Vagina (tissue), 2 donors: ENCODE data around the gene TUBGCP3. TPM values are rescaled to one million over a fixed set of nuclear protein-coding genes. Genes with fewer than 3 reads are reported as not detected.
A peak's percentile ranks its signal among the peaks of the same experiment; 100 is the strongest.

Source experiments
- DNase-seq, 2 donors: peaks; one replicate each; pipeline ENCODE4 v3.0.0-alpha.2; 2017; ENCODE audit errors: extremely low spot score in 2 of 2
- H3K27ac ChIP-seq: fragments of 200-600 bp; sonication (generic); one replicate; pipeline ENCODE4 v1.5.1; 2019
- H3K27me3 ChIP-seq: fragments of 200-600 bp; sonication (generic); one replicate; pipeline ENCODE4 v1.5.1; 2019
- H3K36me3 ChIP-seq, 2 donors: fragments of 200-600 bp; sonication (generic); one replicate each; pipeline ENCODE4 v1.5.1; 2017 to 2019
- H3K4me1 ChIP-seq: fragments of 200-600 bp; sonication (generic); one replicate; pipeline ENCODE4 v1.5.1; 2019
- H3K4me3 ChIP-seq, 2 donors: fragments of 200-600 bp; sonication (generic); 1 replicate in 1 of 2; 2 replicates in 1 of 2; pipeline ENCODE4 v1.5.1; 2016 to 2019
- H3K9me3 ChIP-seq: fragments of 200-600 bp; sonication (generic); one replicate; pipeline ENCODE4 v1.5.1; 2019
- POLR2A ChIP-seq, 2 donors: fragments of 450-650 bp; IDR thresholded peaks; one replicate each; pipeline ENCODE4 v1.6.1; 2017; ENCODE audit warnings: antibody characterized with exemption in 2 of 2, mild to moderate bottlenecking in 2 of 2, moderate library complexity in 2 of 2
- POLR2AphosphoS5 ChIP-seq, 2 donors: sonication (generic); formaldehyde crosslinking; IDR thresholded peaks; one replicate each; pipeline ENCODE4 v1.9.0; 2017; ENCODE audit warnings: antibody characterized with exemption in 2 of 2, mild to moderate bottlenecking in 2 of 2, low read depth in 1 of 2; ENCODE audit not compliant: insufficient read depth in 1 of 2
- intact Hi-C: fragments of 100-400 bp; cut with DNase I; formaldehyde crosslinking; loops from one replicate; pipeline ENCODE4 v1.15.1; 2023
- total RNA-seq: library from RNA; depleted of rRNA; stranded (reverse); fragments of >200 nt; gene quantifications from one replicate; pipeline ENCODE4 v1.2.3, GENCODE V29; 2016
- TF ChIP-seq, protein P1 (sequence below), 3 experiments: fragments of 450-650 bp in 2 of 3; fragments of 200-600 bp in 1 of 3; sonication (generic) in 1 of 3; IDR thresholded peaks; one replicate each; pipeline ENCODE4 v1.5.1; 2017 to 2019; ENCODE audit warnings: antibody characterized with exemption in 3 of 3, mild to moderate bottlenecking in 2 of 3, moderate library complexity in 2 of 3

The TUBGCP3 gene
- total RNA-seq, 1 donor from 2014 or later: 23.3 TPM

- H3K4me1 ChIP-seq: no peaks in the 10 kb centered on the region
- H3K27ac ChIP-seq: no peak overlapping the region
- DNase-seq: no peak
- intact Hi-C loops: no loop called here
- no peak overlapping the region for H3K4me3 ChIP-seq
- no peaks in the 10 kb centered on the region for H3K27me3 ChIP-seq
- TF ChIP-seq POLR2AphosphoS5 (IDR thresholded peaks at IDR 0.05; ENCODE audit: insufficient read depth in 1 of 2, low read depth in 1 of 2): no peak
- TF ChIP-seq POLR2A (IDR thresholded peaks at IDR 0.05): no peak
- H3K36me3 ChIP-seq: no peaks in the 10 kb centered on the region
- no peaks in the 10 kb centered on the region for H3K9me3 ChIP-seq
Observed at GRCh38 chr13:112623051-112623711, 35.2 kb upstream of the TUBGCP3 start.

DNA sequence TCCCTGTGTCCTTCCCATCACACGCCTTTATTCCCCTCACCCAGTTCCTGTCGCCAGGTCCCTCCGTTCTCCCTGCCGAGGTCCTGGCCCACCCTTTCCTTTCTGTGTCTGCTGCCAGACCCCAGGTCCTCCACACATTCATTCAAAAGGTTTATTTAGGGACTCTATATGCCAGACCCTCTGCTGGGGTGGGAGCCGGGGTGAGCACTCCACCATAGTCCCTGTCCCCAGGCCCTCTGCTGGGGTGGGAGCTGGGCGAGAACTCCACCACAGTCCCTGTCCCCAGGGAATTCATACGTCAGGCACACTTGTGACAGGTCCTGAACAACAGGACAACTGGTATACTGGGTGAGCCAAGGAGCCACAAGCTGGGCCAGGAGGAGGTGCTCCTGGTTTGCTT, 34.4 kb upstream of the TUBGCP3 start:
- Histone ChIP-seq H3K27me3 (no peaks in the 10 kb centered on the region), H3K4me1 (peaks cover under 1% of the 10 kb centered on the region), H3K9me3 (no peaks in the 10 kb centered on the region), H3K36me3 (no peaks in the 10 kb centered on the region), H3K27ac (no peak overlapping the region), H3K4me3 (no peak overlapping the region)
- TF ChIP-seq POLR2A (IDR thresholded peaks at IDR 0.05) (no peak), POLR2AphosphoS5 (IDR thresholded peaks at IDR 0.05; ENCODE audit: insufficient read depth in 1 of 2, low read depth in 1 of 2) (no peak)
- TF ChIP-seq, protein P1, sequence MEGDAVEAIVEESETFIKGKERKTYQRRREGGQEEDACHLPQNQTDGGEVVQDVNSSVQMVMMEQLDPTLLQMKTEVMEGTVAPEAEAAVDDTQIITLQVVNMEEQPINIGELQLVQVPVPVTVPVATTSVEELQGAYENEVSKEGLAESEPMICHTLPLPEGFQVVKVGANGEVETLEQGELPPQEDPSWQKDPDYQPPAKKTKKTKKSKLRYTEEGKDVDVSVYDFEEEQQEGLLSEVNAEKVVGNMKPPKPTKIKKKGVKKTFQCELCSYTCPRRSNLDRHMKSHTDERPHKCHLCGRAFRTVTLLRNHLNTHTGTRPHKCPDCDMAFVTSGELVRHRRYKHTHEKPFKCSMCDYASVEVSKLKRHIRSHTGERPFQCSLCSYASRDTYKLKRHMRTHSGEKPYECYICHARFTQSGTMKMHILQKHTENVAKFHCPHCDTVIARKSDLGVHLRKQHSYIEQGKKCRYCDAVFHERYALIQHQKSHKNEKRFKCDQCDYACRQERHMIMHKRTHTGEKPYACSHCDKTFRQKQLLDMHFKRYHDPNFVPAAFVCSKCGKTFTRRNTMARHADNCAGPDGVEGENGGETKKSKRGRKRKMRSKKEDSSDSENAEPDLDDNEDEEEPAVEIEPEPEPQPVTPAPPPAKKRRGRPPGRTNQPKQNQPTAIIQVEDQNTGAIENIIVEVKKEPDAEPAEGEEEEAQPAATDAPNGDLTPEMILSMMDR (IDR thresholded peaks at IDR 0.05): no peak
- intact Hi-C loops: no loop called here
- DNase-seq: no peak

DNA sequence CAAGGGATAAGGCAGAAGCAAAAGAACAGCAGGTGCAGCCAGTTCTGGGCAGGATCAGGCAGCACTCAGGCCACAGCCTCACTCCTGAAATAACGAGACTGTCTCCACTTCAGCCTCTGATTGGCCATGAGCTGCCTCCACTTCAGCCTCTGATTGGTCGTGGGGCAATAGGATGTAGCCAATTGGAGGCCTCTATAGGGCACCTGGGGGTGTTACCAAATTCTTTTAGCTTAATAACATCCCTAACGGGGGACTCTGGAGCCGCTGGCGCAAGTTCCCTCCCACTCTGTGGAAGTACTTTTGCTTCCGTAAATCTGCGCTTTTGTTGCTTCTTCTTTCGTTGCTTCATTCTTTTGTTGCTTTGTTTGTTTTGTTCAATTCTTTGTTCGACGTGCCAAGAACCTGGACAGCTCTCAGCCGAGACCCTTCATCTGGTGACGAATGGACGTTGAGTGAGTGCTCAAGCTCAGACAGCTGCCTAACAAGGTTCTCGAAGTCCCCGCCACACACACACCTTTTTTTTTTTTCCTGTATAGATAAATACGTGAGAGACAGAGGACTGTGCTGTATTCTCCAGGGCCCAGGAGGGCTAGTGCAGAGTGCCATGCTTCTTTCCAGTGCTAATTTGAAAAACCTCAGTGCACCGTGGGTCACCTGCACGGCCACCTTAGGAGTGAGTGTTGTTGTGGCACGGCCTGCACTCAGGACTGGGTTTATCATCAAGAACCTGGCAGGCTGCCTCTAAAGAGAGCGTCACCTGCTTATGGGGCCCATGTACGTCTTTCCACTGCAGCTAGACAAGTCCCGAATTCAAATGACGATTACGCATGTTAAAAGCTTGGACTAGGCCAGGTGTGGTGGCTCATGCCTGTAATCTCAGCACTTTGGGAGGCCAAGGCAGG, 32.0 kb upstream of the TUBGCP3 start:
- TF ChIP-seq, protein P1 (IDR thresholded peaks at IDR 0.05): no peak
- TF ChIP-seq POLR2AphosphoS5 (IDR thresholded peaks at IDR 0.05; ENCODE audit: insufficient read depth in 1 of 2, low read depth in 1 of 2) (no peak), POLR2A (IDR thresholded peaks at IDR 0.05) (no peak)
- no peak overlapping the region for H3K27ac ChIP-seq
- intact Hi-C loops: no loop called here
- H3K4me3 ChIP-seq: no peak overlapping the region
- H3K4me1 ChIP-seq: peaks cover 10% of the 10 kb centered on the region
- no peaks in the 10 kb centered on the region for H3K9me3 ChIP-seq
- no peaks in the 10 kb centered on the region for H3K36me3 ChIP-seq
- no peaks in the 10 kb centered on the region for H3K27me3 ChIP-seq
- DNase-seq: peak in 1 of 2 donors; percentile 37

DNA sequence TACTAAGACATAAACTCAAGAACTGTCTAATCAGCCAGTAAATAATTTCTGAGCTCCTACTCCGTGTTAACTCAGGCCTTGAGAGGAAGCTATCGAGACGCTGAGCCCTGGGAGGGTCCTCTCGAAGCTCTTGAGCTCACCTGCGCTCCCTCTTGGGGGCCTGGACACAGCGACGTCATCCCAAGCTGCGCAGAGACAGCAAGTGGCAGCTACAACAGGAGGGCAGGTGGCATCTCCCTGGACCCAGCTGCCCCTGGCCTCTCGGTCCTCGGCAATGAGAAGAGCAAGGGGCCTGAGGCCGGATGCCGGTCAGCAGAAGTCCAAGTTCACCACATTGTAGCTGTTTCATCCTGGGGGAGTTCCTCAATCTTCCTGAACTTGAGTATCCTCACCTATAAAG, 30.5 kb upstream of the TUBGCP3 start:
- DNase-seq: no peak
- H3K27ac ChIP-seq: no peak overlapping the region
- no peak overlapping the region for H3K4me3 ChIP-seq
- intact Hi-C loops: no loop called here
- H3K9me3 ChIP-seq: no peaks in the 10 kb centered on the region
- TF ChIP-seq POLR2AphosphoS5 (IDR thresholded peaks at IDR 0.05; ENCODE audit: insufficient read depth in 1 of 2, low read depth in 1 of 2) (no peak), POLR2A (IDR thresholded peaks at IDR 0.05) (no peak)
- TF ChIP-seq, protein P1 (IDR thresholded peaks at IDR 0.05): no peak
- H3K27me3 ChIP-seq: no peaks in the 10 kb centered on the region
- H3K4me1 ChIP-seq: peaks cover 10% of the 10 kb centered on the region
- no peaks in the 10 kb centered on the region for H3K36me3 ChIP-seq

- intact Hi-C loops: no loop called here
- Histone ChIP-seq H3K9me3 (no peaks in the 10 kb centered on the region), H3K4me1 (peaks cover 10% of the 10 kb centered on the region), H3K27ac (no peak overlapping the region), H3K4me3 (no peak overlapping the region), H3K27me3 (no peaks in the 10 kb centered on the region), H3K36me3 (no peaks in the 10 kb centered on the region)
- DNase-seq: no peak
- TF ChIP-seq, protein P1 (IDR thresholded peaks at IDR 0.05): no peak
- no peak for TF ChIP-seq POLR2AphosphoS5 (IDR thresholded peaks at IDR 0.05; ENCODE audit: insufficient read depth in 1 of 2, low read depth in 1 of 2)
- TF ChIP-seq POLR2A (IDR thresholded peaks at IDR 0.05): no peak
Observed at GRCh38 chr13:112617754-112618375, 29.9 kb upstream of the TUBGCP3 start.
